Lower leg skin (tissue), 3 donors: ENCODE measurements around the gene PKN2.

Source experiments
- CTCF ChIP-seq, 3 donors: fragments of 450-650 bp; IDR thresholded peaks; one replicate each; pipeline ENCODE4 v1.5.1; 2016; ENCODE audit warnings: antibody characterized with exemption in 3 of 3, mild to moderate bottlenecking in 3 of 3, moderate library complexity in 2 of 3
- POLR2A ChIP-seq, 2 donors: fragments of 450-650 bp; IDR thresholded peaks; one replicate each; pipeline ENCODE4 v1.6.1; 2016 to 2017; ENCODE audit warnings: antibody characterized with exemption in 2 of 2, mild to moderate bottlenecking in 1 of 2, moderate library complexity in 1 of 2

DNA sequence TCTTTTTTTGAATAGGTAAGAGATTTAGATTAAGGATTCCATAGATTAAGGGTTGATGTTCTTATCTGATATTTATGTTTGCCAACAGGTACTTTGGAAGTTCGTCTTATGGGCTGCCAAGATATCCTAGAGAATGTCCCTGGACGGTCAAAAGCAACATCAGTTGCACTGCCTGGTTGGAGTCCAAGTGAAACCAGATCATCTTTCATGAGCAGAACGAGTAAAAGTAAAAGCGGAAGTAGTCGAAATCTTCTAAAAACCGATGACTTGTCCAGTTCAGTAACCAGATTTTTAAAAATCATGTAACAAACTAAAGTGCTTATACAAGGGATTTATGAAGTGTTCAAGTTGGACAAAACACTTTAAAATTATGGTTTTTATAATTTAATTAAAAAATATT is 100.5 kb downstream of the PKN2 start:
- TF ChIP-seq CTCF (IDR thresholded peaks at IDR 0.05) (no peak), POLR2A (IDR thresholded peaks at IDR 0.05) (no peak)
